ENCODE results near the gene GALNTL6. TPM values are rescaled to one million over a fixed set of nuclear protein-coding genes. Genes with fewer than 3 reads are reported as not detected.
"Not testable (repeated sequence)": the region's sequence is repeated elsewhere in the genome, so short reads cannot be mapped to it uniquely, and the experiment has no call there.

GALNTL6 gene
- total RNA-seq, 2 experiments from 2014 or later, result not detected

GRCh38 chr4:172950990-172951389 is 1137.8 kb downstream of the GALNTL6 start:
- Mint-ChIP-seq H3K27ac (no peak overlapping the region), H3K4me1 (no peaks in the 10 kb centered on the region), H3K36me3 (no peaks in the 10 kb centered on the region), H3K4me3 (no peak overlapping the region), H3K27me3 (peaks cover 1% of the 10 kb centered on the region), H3K9me3 (no peaks in the 10 kb centered on the region)
- POLR2A ChIA-PET, result no interaction called here
- ATAC-seq (ENCODE audit: low read depth), result no peak
- DNase-seq, result no peak

GRCh38 chr4:172951679-172952451 is 1138.7 kb downstream of the GALNTL6 start:
- Mint-ChIP-seq H3K4me1 (no peaks in the 10 kb centered on the region), H3K36me3 (no peaks in the 10 kb centered on the region), H3K9me3 (no peaks in the 10 kb centered on the region), H3K4me3 (no peak overlapping the region), H3K27me3 (peaks cover 1% of the 10 kb centered on the region), H3K27ac (no peak overlapping the region)
- DNase-seq (no peak), ATAC-seq (ENCODE audit: low read depth) (no peak)
- POLR2A ChIA-PET, result no interaction called here

DNA sequence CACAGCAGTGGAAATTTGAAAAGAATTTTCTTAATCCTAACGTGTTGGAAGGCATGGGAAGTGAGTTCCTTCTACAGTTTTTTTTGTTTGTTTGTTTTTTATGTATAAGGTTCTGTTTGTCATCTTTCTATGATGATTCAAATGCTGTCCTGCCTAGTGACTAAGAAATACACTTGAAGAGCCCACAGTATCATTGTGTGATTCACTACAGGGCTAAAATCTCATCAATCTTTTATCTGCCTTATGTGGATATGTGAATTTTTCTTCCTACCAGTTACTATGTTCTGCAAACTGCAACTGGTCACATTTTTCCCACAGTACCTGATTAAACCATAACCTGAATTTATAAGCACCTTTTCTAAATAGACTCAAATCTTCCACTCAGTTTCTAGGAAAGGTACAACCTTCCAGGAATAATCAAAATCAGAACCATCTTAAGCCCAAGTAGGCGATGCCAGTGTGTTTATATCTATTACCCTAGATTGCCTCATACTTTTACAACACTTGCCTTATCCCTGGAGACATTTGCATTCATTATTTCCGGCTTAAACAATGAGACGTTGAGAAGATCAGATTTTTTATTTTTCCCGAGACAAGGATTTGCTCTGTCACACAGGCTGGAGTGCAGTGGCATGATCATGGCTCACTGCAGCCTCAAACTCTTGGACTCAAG is 1140.8 kb downstream of the GALNTL6 start:
- Mint-ChIP-seq H3K4me1 (no peaks in the 10 kb centered on the region), H3K9me3 (no peaks in the 10 kb centered on the region), H3K36me3 (no peaks in the 10 kb centered on the region), H3K27ac (no peak overlapping the region), H3K27me3 (peaks cover 1% of the 10 kb centered on the region), H3K4me3 (no peak overlapping the region)
- ATAC-seq (ENCODE audit: low read depth) (no peak), DNase-seq (no peak)
- POLR2A ChIA-PET, result no interaction called here

GRCh38 chr4:172956340-172956739 is 1143.1 kb downstream of the GALNTL6 start:
- not testable (repeated sequence) for H3K4me3 Mint-ChIP-seq; ATAC-seq (ENCODE audit: low read depth)

DNA sequence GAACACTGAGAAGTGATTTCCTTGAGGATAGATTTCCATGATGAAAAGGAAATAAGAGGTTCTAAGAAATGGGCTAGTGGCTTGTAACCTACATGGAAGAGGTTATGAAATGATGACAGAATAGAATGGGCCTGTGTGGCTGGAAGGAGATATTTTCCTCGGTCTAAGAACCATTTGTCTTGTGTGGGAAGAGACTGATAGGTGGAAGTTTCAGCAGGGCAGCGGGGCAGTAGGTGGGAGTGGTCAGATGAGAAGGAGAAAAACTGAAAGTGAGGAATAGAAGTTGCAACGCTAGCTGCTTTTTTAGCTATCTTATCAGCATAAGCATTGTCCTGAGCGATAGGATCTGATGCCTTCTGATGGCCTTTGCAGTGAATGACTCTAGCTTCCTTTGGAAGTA is 1144.0 kb downstream of the GALNTL6 start:
- Mint-ChIP-seq H3K4me1 (no peaks in the 10 kb centered on the region), H3K9me3 (no peaks in the 10 kb centered on the region), H3K27ac (no peak overlapping the region), H3K36me3 (no peaks in the 10 kb centered on the region), H3K4me3 (no peak overlapping the region), H3K27me3 (peaks cover 1% of the 10 kb centered on the region)
- no peak for ATAC-seq (ENCODE audit: low read depth)
- DNase-seq, result no peak
- POLR2A ChIA-PET, result no interaction called here

More at GRCh38 chr4:172956340-172956739, 1143.1 kb downstream of the GALNTL6 start:
- H3K27me3 Mint-ChIP-seq, H3K9me3 Mint-ChIP-seq, POLR2A ChIA-PET, DNase-seq, H3K4me1 Mint-ChIP-seq, H3K27ac Mint-ChIP-seq, H3K36me3 Mint-ChIP-seq: not testable (repeated sequence)

DNA sequence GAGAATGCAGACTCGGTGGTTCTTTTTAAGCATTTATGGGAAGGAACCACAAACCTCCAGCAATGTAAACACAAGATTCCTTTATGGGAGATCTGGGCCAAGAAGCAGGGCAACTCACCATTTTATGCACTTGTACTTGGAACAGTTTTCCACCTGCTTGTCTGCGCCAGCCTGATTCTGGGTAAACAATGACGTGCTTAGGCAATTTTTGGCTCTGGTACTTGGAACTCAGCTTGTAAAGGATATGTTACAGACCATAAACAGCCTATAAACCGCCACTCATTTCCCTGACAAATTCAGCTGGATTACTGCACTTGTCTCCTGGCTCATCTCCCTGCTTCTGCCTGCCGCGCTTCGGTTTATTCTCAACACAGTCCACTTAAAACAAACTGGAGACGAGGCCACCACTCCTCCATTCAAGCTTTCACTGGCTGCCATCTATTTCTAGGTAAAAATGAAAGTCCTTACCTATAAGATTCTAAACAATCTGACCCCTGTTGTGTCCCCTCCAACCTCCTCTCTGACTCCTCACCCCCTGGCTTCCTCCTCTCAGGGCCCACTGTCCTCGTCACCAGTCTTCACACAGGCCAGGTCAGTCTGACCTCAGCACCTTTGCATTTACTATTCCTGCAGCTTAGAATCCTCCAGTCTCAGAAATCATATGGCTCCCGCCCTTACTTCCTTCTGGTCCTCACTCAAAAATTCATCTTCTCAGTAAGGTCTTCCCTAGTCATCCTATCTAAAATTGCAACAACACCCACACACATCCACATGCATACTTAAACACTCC is 1149.6 kb downstream of the GALNTL6 start:
- no peaks in the 10 kb centered on the region for H3K9me3 Mint-ChIP-seq
- no peak for ATAC-seq (ENCODE audit: low read depth)

DNA sequence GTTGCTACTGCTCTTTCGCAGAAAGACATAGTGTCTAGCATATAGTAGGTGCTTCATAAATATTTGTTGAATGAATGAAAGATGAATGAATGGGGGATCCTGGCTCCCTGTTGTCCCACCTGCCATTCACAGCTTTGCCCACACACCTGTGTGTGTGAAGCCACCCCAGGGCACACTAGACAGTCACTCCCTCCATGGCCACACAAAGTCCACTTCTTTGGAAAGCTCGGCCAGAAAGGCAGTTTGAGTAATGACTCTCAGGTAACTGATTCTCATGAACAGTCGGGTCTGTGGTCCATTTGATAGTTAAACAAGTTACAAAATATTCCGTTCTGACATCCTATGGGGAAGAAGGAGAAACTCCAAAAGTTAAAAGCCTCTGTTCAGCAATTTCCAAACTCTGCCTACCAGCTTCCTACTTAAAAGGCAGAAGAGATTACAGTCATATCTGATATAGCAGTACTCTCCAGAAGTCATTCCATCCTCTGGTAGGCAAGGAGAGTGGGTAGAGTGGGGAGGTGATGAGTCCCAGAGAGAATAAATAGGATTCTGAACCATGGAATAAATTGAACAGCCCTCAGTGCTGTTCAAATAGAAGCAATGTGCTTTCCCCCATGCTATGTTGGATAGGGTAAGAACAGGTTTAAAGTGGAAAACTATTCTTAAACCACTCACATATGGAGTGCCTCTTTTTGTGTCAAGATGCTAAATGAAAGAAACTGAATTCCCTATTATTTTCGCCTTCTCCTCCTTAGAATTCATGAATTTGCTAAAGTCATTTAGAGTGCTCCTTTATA is 1150.5 kb downstream of the GALNTL6 start:
- no peaks in the 10 kb centered on the region for H3K4me1 Mint-ChIP-seq
- no peaks in the 10 kb centered on the region for H3K36me3 Mint-ChIP-seq
- DNase-seq (no peak), ATAC-seq (ENCODE audit: low read depth) (no peak)
- peaks cover 5% of the 10 kb centered on the region for H3K9me3 Mint-ChIP-seq
- H3K27me3 Mint-ChIP-seq, result peaks cover 4% of the 10 kb centered on the region
- H3K4me3 Mint-ChIP-seq, result no peak overlapping the region
- no peak overlapping the region for H3K27ac Mint-ChIP-seq
- POLR2A ChIA-PET, result no interaction called here

More for the DNA sequence above, 1149.6 kb downstream of the GALNTL6 start:
- Mint-ChIP-seq H3K27ac (no peak overlapping the region), H3K36me3 (no peaks in the 10 kb centered on the region), H3K4me1 (no peaks in the 10 kb centered on the region), H3K4me3 (no peak overlapping the region), H3K27me3 (peaks cover 4% of the 10 kb centered on the region)
- POLR2A ChIA-PET, result no interaction called here
- no peak for DNase-seq

DNA sequence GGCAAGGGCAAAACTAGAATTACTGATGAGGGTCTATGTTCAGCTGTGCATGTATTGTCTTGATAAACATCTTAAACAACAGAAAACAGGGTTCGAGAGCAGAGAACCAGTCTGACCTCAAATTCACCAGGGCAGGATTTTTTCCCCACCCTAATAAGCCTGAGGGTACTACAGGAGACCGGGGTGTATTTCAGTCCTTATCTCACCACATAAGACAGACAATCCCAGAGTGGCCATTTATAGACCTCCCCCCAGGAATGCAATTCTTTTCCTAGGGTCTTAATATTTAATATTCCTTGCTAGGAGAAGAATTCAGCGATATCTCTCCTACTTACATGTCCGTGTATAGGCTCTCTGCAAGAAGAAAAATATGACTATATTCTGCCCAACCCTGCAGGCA is 1157.0 kb downstream of the GALNTL6 start:
- H3K27ac Mint-ChIP-seq; DNase-seq; H3K36me3 Mint-ChIP-seq; H3K4me1 Mint-ChIP-seq; ATAC-seq (ENCODE audit: low read depth); H3K27me3 Mint-ChIP-seq; H3K4me3 Mint-ChIP-seq; POLR2A ChIA-PET; H3K9me3 Mint-ChIP-seq: not testable (repeated sequence)

GRCh38 chr4:172974586-172974985 is 1161.4 kb downstream of the GALNTL6 start:
- Mint-ChIP-seq H3K4me1 (no peaks in the 10 kb centered on the region), H3K27me3 (no peaks in the 10 kb centered on the region), H3K4me3 (no peak overlapping the region), H3K9me3 (peaks cover 3% of the 10 kb centered on the region), H3K36me3 (no peaks in the 10 kb centered on the region), H3K27ac (no peak overlapping the region)
- ATAC-seq (ENCODE audit: low read depth) (no peak), DNase-seq (no peak)
- POLR2A ChIA-PET, result no interaction called here

- no peaks in the 10 kb centered on the region for H3K9me3 Mint-ChIP-seq
- H3K27ac Mint-ChIP-seq, result no peak overlapping the region
- no peaks in the 10 kb centered on the region for H3K36me3 Mint-ChIP-seq
- no peaks in the 10 kb centered on the region for H3K4me1 Mint-ChIP-seq
- H3K27me3 Mint-ChIP-seq, result no peaks in the 10 kb centered on the region
- no peak for ATAC-seq (ENCODE audit: low read depth)
- DNase-seq, result no peak
- POLR2A ChIA-PET, result no interaction called here
- H3K4me3 Mint-ChIP-seq, result no peak overlapping the region
Measured at GRCh38 chr4:172975651-172976229, 1162.5 kb downstream of the GALNTL6 start.

GRCh38 chr4:172977491-172978041 is 1164.4 kb downstream of the GALNTL6 start:
- ATAC-seq (ENCODE audit: low read depth); H3K36me3 Mint-ChIP-seq; H3K9me3 Mint-ChIP-seq; DNase-seq; POLR2A ChIA-PET; H3K27ac Mint-ChIP-seq; H3K27me3 Mint-ChIP-seq; H3K4me1 Mint-ChIP-seq; H3K4me3 Mint-ChIP-seq: not testable (repeated sequence)

DNA sequence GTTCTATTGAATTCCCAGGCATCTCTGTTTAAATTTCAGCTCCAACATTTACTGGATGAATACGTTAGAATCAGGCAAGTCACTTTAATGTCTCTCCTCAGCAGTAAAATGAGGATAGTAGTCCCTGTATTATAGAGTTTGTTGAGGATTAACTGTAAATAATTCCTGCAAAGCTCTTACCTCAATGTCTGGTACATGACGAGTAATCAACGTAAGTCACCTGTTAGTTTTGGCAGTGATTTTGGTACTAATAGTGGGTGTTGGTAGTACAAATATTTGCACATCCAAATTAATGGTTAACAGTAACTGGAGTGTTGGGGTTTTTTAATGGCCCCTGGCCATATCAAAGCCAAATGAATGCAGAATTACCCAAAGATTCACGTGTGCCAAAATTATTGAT is 1165.6 kb downstream of the GALNTL6 start:
- Mint-ChIP-seq H3K36me3 (no peaks in the 10 kb centered on the region), H3K9me3 (no peaks in the 10 kb centered on the region), H3K4me1 (no peaks in the 10 kb centered on the region), H3K27ac (no peak overlapping the region), H3K27me3 (no peaks in the 10 kb centered on the region), H3K4me3 (no peak overlapping the region)
- POLR2A ChIA-PET, result no interaction called here
- ATAC-seq (ENCODE audit: low read depth), result no peak
- no peak for DNase-seq

GRCh38 chr4:172979332-172979731 is 1166.1 kb downstream of the GALNTL6 start:
- H3K36me3 Mint-ChIP-seq, result no peaks in the 10 kb centered on the region
- H3K4me1 Mint-ChIP-seq, result no peaks in the 10 kb centered on the region
- no peak overlapping the region for H3K4me3 Mint-ChIP-seq
- no peak for DNase-seq
- no peaks in the 10 kb centered on the region for H3K9me3 Mint-ChIP-seq
- no peaks in the 10 kb centered on the region for H3K27me3 Mint-ChIP-seq
- ATAC-seq (ENCODE audit: low read depth), result no peak
- POLR2A ChIA-PET, result no interaction called here
- H3K27ac Mint-ChIP-seq, result no peak overlapping the region
